ENCODE data around the gene TBRG4.

DNA sequence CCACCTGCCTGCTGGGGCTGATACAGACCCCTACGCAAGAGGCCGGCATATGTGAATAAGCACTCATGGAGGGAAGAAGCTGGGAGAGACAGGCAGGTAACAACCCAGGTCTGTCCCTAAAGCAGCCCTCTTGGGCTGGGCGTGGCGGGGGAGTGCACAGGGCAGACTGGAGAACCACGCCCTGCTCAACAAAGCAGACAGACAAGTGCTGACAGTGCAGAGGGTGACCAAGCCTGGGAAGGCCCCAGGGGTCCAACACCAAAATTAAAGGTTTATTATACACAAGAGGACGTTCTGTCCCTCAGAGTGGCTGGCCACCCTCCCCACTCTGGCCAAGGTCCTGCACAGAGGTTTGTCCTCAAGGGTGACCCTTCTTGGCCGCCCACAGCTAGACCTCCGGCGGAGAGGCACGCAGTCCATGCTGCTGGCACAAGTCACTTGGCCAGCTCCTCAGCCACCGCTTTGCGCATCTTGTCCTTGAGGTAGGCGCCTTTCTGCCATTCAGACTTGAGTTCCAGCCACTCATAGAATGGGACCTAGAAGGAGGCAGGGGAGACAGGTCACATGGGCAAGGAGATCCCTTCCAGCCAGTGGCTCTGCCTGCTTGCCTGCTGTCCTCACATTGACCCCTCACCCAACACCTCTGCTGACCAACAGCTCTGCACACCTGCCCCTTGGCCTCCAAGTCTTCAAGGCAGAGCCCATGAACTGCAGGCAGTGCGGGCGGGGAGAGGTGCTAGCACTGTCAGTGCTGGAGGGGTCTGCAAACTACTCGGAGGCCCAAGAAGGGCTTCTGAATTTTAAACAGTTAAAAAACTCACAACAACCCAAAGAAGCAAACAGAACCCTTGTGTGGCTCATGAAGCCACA lies 11.4 kb downstream of the TBRG4 start:
- TF ChIP-seq, protein P1, sequence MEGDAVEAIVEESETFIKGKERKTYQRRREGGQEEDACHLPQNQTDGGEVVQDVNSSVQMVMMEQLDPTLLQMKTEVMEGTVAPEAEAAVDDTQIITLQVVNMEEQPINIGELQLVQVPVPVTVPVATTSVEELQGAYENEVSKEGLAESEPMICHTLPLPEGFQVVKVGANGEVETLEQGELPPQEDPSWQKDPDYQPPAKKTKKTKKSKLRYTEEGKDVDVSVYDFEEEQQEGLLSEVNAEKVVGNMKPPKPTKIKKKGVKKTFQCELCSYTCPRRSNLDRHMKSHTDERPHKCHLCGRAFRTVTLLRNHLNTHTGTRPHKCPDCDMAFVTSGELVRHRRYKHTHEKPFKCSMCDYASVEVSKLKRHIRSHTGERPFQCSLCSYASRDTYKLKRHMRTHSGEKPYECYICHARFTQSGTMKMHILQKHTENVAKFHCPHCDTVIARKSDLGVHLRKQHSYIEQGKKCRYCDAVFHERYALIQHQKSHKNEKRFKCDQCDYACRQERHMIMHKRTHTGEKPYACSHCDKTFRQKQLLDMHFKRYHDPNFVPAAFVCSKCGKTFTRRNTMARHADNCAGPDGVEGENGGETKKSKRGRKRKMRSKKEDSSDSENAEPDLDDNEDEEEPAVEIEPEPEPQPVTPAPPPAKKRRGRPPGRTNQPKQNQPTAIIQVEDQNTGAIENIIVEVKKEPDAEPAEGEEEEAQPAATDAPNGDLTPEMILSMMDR (conservative IDR thresholded peaks at IDR 0.05; ENCODE audit: low read depth, low read length) = no peak
- TF ChIP-seq EZH2phosphoT487 (IDR thresholded peaks at IDR 0.05; ENCODE audit: borderline replicate concordance, low read length) = no peak
- TF ChIP-seq EZH2 (IDR thresholded peaks at IDR 0.05; ENCODE audit: low read length, unreplicated experiment) = no peak
